Ureter (tissue), 1 donor: ENCODE measurements around the gene RNGTT. TPM values are rescaled to one million over a fixed set of nuclear protein-coding genes. Genes with fewer than 3 reads are reported as not detected.
"Not testable (repeated sequence)": the region's sequence is repeated elsewhere in the genome, so short reads cannot be mapped to it uniquely, and the experiment has no call there.

Experiments
- DNase-seq: peaks from one replicate; pipeline ENCODE4 v3.0.0-alpha.2; 2020; ENCODE audit warnings: low spot score
- total RNA-seq: library from RNA; stranded (reverse); gene quantifications from one replicate; pipeline ENCODE4 v1.2.4, GENCODE V29; 2023
- donor health status: DM: yes; HTN: yes; CAD: no.

Gene RNGTT
- total RNA-seq, 1 donor from 2014 or later = 14.9 TPM

GRCh38 chr6:88865275-88865674 is 98.1 kb downstream of the RNGTT start:
- no peak for DNase-seq

DNA sequence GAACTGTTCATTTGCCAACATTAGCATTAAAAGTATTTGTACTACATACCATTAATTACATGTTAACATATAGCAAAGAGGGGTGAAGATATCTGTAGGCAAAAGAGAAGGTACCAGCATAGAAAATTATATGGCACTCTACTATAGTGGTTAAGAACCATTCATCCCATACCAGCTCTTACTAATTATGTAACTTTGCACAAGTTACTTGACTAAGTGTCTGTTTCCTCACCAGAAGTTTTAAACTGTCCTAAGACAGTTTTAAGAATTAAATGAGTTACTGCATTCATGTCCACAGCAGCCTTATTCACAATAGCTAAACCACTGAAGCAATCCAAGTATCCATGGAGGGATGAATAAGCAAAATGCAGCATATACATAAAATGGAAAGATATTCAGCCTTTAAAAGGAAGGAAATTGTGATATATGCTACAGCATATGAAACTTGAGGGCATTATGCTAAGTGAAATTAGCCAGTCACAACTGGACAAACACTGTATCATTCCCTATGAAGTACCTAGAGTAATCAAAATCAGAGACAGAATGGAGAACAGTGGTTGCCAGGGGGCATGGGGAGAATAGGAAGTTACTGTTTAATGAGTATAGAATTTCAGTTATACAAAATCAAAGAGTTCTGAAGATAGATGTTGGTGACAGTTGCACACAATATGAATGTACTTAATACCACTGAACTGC is 98.9 kb downstream of the RNGTT start:
- no peak for DNase-seq

GRCh38 chr6:88860310-88860709 is 103.1 kb downstream of the RNGTT start:
- DNase-seq = no peak

GRCh38 chr6:88858455-88858854 is 105.0 kb downstream of the RNGTT start:
- DNase-seq = no peak

DNA sequence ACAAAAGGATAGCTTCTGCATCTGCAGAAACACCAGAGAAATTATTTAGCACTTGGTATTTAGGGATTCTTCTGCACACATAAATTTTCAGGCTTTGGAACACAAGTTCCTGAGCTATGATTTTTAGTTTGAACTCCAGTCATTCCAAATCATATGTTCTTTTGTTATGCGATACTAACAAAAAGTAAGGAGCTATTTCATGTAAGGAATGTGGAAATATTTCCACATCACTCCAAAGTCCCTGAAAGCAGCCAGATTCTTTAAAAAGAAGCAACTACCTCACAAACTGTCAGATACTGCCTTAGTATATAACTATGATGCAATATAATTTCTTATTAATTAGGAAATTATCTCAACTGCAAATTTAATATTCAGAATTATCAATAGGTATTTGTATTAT is 106.9 kb downstream of the RNGTT start:
- DNase-seq = no peak

- DNase-seq = no peak
Observed at GRCh38 chr6:88855541-88856147, 107.8 kb downstream of the RNGTT start.

- no peak for DNase-seq
Observed at GRCh38 chr6:88852775-88853174, 110.6 kb downstream of the RNGTT start.

DNA sequence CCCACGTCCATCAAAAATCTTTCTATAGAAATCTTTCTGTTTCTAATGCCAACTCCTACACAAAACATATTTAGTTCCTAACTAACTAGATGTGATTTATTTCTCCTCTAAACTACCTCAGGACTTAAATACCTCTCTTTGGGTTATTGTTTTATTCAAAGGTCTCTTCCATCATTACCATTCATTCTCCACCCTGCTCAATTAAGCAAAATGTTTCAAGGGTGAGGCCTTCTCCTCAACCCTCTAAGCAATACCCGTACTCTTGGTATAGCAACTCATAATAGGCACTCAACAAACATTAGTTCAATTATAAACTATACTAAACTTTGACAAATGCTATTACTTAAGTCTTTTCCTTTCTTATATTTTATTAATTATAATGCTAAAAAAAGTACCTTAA is 111.4 kb downstream of the RNGTT start:
- no peak for DNase-seq

DNA sequence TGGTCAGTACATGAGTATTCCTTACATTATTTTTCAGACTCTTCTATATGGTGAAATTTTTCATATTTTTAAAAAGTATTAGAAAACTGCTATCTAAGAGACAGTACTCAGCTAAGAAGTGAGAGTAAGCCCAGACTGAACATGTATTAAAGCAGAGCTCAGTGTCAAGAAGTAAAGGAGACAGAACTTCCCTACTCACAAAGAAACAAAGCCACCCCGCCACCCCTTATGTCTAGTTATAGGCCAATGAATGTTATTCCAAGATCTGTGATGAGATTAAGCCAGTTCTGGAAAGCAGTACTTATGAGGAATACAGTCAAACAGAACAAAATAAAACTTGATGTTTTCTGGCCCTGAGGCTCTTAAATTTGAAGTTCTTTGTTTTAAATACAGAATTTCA is 114.5 kb downstream of the RNGTT start:
- no peak for DNase-seq

- DNase-seq = no peak
Observed at GRCh38 chr6:88843040-88843439, 120.4 kb downstream of the RNGTT start.

DNA sequence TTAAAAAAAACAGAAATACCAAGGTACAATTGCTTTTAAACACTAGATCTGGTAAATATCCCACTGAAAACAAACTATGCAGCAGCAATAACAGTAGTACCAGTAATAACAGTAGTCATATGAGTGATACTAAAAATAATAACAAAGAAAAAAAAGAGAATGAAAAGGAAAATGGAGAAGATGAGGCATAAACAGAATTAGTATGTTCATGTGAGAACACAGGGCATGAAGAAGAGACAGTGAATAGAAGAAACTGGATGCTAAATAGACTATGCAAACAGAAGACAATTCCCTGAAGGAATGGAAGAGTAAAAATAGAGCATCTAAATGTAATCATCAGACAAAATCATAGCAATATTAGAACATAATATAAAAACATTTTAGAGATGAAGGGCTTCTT is 121.1 kb downstream of the RNGTT start:
- DNase-seq = no peak

- no peak for DNase-seq
Observed at GRCh38 chr6:88840796-88841539, 122.5 kb downstream of the RNGTT start.

- DNase-seq = no peak
Observed at GRCh38 chr6:88840289-88840688, 123.1 kb downstream of the RNGTT start.

DNA sequence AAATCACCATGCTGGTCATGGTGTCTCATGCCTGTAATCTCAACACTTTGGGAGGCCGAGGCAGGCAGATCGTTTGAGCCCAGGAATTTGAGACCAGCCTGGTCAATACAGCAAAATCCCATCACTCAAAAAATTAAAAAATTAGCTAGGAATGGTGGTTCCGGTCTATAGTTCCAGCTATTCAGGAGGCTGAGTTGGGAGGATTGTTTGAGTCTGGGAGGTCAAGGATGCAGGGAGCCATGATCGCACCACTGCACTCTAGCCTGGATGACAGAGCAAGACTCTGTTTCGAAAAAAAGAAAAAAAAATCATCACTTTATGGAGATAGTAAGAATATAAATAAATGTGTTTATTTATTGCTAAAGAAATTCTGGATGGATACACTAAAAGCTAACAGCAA is 124.1 kb downstream of the RNGTT start:
- no peak for DNase-seq

- no peak for DNase-seq
Observed at GRCh38 chr6:88835210-88835609, 128.2 kb downstream of the RNGTT start.

GRCh38 chr6:88833071-88833470 is 130.3 kb downstream of the RNGTT start:
- not testable (repeated sequence) for DNase-seq

DNA sequence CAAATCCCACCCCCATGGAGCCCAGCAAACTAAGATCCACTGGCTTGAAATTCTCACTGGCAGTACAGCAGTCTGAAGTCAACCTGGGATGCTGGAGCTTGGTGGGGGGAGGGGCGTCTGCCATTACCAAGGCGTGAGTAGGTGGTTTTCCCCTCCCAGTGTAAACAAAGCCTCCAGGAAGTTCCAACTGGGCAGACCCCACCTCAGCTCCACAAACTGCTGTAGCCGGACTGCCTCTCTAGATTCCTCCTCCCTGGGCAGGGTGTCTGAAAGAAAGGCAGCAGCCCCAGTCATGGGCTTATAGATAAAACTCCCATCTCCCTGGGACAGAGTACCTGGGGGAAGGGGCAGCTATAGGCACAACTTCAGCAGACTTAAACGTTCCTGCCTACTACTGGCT is 135.8 kb downstream of the RNGTT start:
- DNase-seq = not testable (repeated sequence)

DNA sequence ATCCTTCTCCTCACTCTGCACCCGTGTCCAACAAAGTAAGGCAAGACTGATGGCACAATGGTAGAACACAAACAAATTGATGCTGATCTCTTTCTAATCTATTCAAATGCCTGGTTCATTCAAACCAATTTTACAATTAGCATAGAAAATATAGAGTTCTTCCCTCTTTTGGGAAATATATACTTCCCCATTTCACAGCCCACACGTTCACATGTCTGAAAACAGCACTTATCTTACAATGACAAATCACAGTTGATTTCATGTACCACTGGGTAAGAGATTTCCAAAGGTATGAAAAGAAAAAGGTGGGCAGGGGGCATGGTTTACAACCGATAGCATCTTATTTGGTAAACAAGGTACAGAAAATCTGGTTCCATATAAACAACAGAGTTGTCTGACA is 137.6 kb downstream of the RNGTT start:
- no peak for DNase-seq

GRCh38 chr6:88823998-88824397 is 139.4 kb downstream of the RNGTT start:
- DNase-seq = no peak

DNA sequence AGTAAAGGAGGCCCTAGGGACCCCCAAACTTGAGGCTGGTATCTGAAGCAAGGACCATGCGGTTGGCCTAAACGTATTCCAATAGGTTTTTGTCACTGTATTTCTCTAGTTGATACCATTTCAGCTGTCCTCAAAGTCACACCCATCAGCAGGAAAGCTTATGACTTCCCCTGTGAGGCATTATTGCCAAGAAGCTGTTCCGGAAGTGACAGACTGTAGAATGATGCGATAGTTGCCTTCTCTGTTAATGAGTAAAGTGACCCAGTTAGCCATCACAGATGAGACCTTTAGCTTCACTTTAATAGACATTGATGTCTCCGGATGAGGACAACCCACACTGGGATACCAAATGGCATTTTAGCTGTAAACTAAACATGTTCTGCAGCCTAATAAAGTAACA is 147.9 kb downstream of the RNGTT start:
- DNase-seq = no peak

- no peak for DNase-seq
Observed at GRCh38 chr6:88814909-88815308, 148.5 kb downstream of the RNGTT start.

DNA sequence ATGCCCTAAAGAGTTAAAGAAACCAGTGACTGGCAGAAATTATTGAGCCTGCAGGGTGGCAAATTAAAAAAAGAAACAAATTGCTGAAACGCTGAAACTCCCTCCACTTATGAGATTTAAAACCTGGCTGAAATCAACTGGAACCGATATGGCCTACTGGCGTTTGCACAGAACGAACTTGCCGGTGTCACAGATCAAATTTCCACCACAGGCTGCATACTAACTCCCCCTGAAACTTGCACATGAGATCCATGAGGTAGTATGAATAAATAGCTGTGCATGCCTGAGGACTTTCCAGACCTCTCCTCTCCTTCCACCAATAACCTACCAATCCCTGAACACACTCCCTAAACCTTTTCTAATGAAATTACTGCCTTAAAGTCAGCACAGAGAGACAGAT is 150.4 kb downstream of the RNGTT start:
- DNase-seq = no peak

GRCh38 chr6:88810701-88811100 is 152.7 kb downstream of the RNGTT start:
- no peak for DNase-seq
